Smooth muscle cell (in vitro differentiated cells): ENCODE results near the gene PARD3. TPM values are rescaled to one million over a fixed set of nuclear protein-coding genes. Genes with fewer than 3 reads are reported as not detected.

Experiments
- DNase-seq: peaks from one replicate; lab custom pipeline; 2025; ENCODE audit not compliant: unreplicated experiment; lab: John Stamatoyannopoulos, UW
- H2AFZ ChIP-seq: fragments of 200-600 bp; sonication (generic); 2 replicates; pipeline ENCODE4 v1.6.0; 2016; ENCODE audit warnings: antibody characterized with exemption, low read depth, mild to moderate bottlenecking
- H3F3A ChIP-seq: fragments of 200-600 bp; sonication (generic); 2 replicates; pipeline ENCODE4 v1.6.0; 2017; ENCODE audit warnings: antibody characterized with exemption, low read depth
- H3K27ac ChIP-seq: fragments of 200-600 bp; sonication (generic); 2 replicates; pipeline ENCODE4 v1.5.1; 2016; ENCODE audit warnings: low read depth, mild to moderate bottlenecking
- H3K27me3 ChIP-seq: fragments of 200-600 bp; sonication (generic); 2 replicates; pipeline ENCODE4 v1.6.1; 2016; ENCODE audit warnings: low read depth, mild to moderate bottlenecking
- H3K36me3 ChIP-seq: fragments of 200-600 bp; sonication (generic); 2 replicates; pipeline ENCODE4 v1.5.1; 2016; ENCODE audit warnings: low read depth
- H3K4me1 ChIP-seq: fragments of 200-600 bp; sonication (generic); 2 replicates; pipeline ENCODE4 v1.5.1; 2016; ENCODE audit warnings: low read depth
- H3K4me2 ChIP-seq: fragments of 200-600 bp; sonication (generic); 2 replicates; pipeline ENCODE4 v1.6.0; 2016; ENCODE audit warnings: mild to moderate bottlenecking
- H3K4me3 ChIP-seq: fragments of 200-600 bp; sonication (generic); 2 replicates; pipeline ENCODE4 v1.5.1; 2016; ENCODE audit warnings: mild to moderate bottlenecking
- H3K79me2 ChIP-seq: fragments of 200-600 bp; sonication (generic); 2 replicates; pipeline ENCODE4 v1.6.0; 2016; ENCODE audit warnings: low read depth, mild to moderate bottlenecking
- H3K9ac ChIP-seq: fragments of 200-600 bp; sonication (generic); 2 replicates; pipeline ENCODE4 v1.6.0; 2016; ENCODE audit warnings: low read depth
- H3K9me3 ChIP-seq: fragments of 200-600 bp; sonication (generic); replicated peaks from 2 replicates; pipeline ENCODE4 v1.5.1; 2016; ENCODE audit warnings: low read depth
- H4K20me1 ChIP-seq: fragments of 200-600 bp; sonication (generic); 2 replicates; pipeline ENCODE4 v1.6.0; 2016; ENCODE audit warnings: low read depth
- CTCF ChIP-seq: fragments of 200-600 bp; sonication (generic); IDR thresholded peaks from 2 replicates; pipeline ENCODE4 v1.5.1; 2017; ENCODE audit warnings: borderline replicate concordance, mild to moderate bottlenecking, antibody characterized with exemption; ENCODE audit not compliant: insufficient read depth, poor library complexity, severe bottlenecking
- WGBS: methylation state at CpG from one replicate; pipeline ENCODE4 v1.1.7; 2016; ENCODE audit warnings: low lambda C conversion rate; 5-methylcytosine and 5-hydroxymethylcytosine counted together
- polyA plus RNA-seq: library from polyadenylated mRNA; unstranded; fragments of >200 nt; fragmentation: Nextera tagmentation; extraction: Ambion mirVana; gene quantifications from 2 replicates; pipeline ENCODE4 v1.2.1, GENCODE V29; 2016
- total RNA-seq: library from RNA; depleted of rRNA; stranded (reverse); fragments of >200 nt; gene quantifications from 2 replicates; pipeline ENCODE4 v1.2.3, GENCODE V29; 2014

The PARD3 gene
- total and polyA plus RNA-seq, 2 experiments from 2014 or later: 17.5 to 26.0 TPM

- no peak for DNase-seq
- H3K36me3 ChIP-seq: no peaks in the 10 kb centered on the region
- H3K9me3 ChIP-seq: no peaks in the 10 kb centered on the region
- peaks cover 71% of the 10 kb centered on the region for H4K20me1 ChIP-seq
- no peak overlapping the region for H3K4me3 ChIP-seq
- H3K79me2 ChIP-seq: peaks cover 60% of the 10 kb centered on the region
- no peak overlapping the region for H2AFZ ChIP-seq
- H3F3A ChIP-seq: no peaks in the 10 kb centered on the region
- TF ChIP-seq CTCF: no peak
- H3K4me1 ChIP-seq: peaks cover 10% of the 10 kb centered on the region
- H3K4me2 ChIP-seq: no peak overlapping the region
- H3K27me3 ChIP-seq: no peaks in the 10 kb centered on the region
- 81% methylated on average over 12 of the region's 12 CpGs for WGBS
- no peak overlapping the region for H3K27ac ChIP-seq
- H3K9ac ChIP-seq: no peak overlapping the region
Measured at GRCh38 chr10:34766811-34767494, 48.1 kb downstream of the PARD3 start.

GRCh38 chr10:34766266-34766600 is 48.9 kb downstream of the PARD3 start:
- Histone ChIP-seq H3K9me3 (no peaks in the 10 kb centered on the region), H3F3A (no peaks in the 10 kb centered on the region), H4K20me1 (peaks cover 64% of the 10 kb centered on the region), H3K4me1 (peaks cover 10% of the 10 kb centered on the region), H2AFZ (no peak overlapping the region), H3K27ac (no peak overlapping the region), H3K79me2 (peaks cover 60% of the 10 kb centered on the region), H3K4me2 (no peak overlapping the region), H3K4me3 (no peak overlapping the region), H3K27me3 (no peaks in the 10 kb centered on the region), H3K36me3 (no peaks in the 10 kb centered on the region), H3K9ac (no peak overlapping the region)
- DNase-seq: no peak
- WGBS: 24% methylated on average over 1 of the region's 1 CpG
- no peak for TF ChIP-seq CTCF

GRCh38 chr10:34764472-34764946 is 50.6 kb downstream of the PARD3 start:
- Histone ChIP-seq H2AFZ (no peak overlapping the region), H3K4me2 (no peak overlapping the region), H4K20me1 (peaks cover 47% of the 10 kb centered on the region), H3K27me3 (no peaks in the 10 kb centered on the region), H3K4me1 (peaks cover 10% of the 10 kb centered on the region), H3K9me3 (no peaks in the 10 kb centered on the region), H3K4me3 (no peak overlapping the region), H3K36me3 (no peaks in the 10 kb centered on the region), H3K79me2 (peaks cover 58% of the 10 kb centered on the region), H3K27ac (no peak overlapping the region), H3K9ac (no peak overlapping the region), H3F3A (no peaks in the 10 kb centered on the region)
- no peak for TF ChIP-seq CTCF
- WGBS: 70% methylated on average over 2 of the region's 2 CpGs
- no peak for DNase-seq
